Liver (tissue), 9 donors: ENCODE data around the gene PKD1. TPM values are rescaled to one million over a fixed set of nuclear protein-coding genes. Genes with fewer than 3 reads are reported as not detected.

Experiments
- DNase-seq: peaks from one replicate; pipeline ENCODE4 v3.0.0-alpha.2; 2017; ENCODE audit warnings: low spot score
- H3K27ac ChIP-seq, 2 donors: one replicate each; pipeline ENCODE4 v1.7.0; 2013; ENCODE audit warnings: inconsistent platforms in 2 of 2, low read length in 2 of 2, control low read depth in 1 of 2, low read depth in 1 of 2, mild to moderate bottlenecking in 1 of 2
- H3K27me3 ChIP-seq, 4 donors: one replicate each; pipeline versions ENCODE4 v1.6.1 to v1.7.0; 2013; ENCODE audit warnings: low read length in 3 of 4, inconsistent platforms in 1 of 4, mild to moderate bottlenecking in 1 of 4, moderate library complexity in 1 of 4; ENCODE audit not compliant: control insufficient read depth in 4 of 4, insufficient read depth in 4 of 4
- H3K36me3 ChIP-seq, 4 donors: one replicate each; pipeline versions ENCODE4 v1.6.1 to v1.7.0; 2013; ENCODE audit warnings: low read length in 3 of 4, mild to moderate bottlenecking in 3 of 4, low read depth in 1 of 4, moderate library complexity in 1 of 4; ENCODE audit not compliant: control insufficient read depth in 4 of 4, insufficient read depth in 3 of 4
- H3K4me1 ChIP-seq, 4 donors: one replicate each; pipeline versions ENCODE4 v1.6.1 to v1.7.0; 2013; ENCODE audit warnings: low read length in 3 of 4, mild to moderate bottlenecking in 3 of 4, moderate library complexity in 1 of 4; ENCODE audit not compliant: control insufficient read depth in 4 of 4, insufficient read depth in 4 of 4
- H3K4me3 ChIP-seq, 3 donors: one replicate each; pipeline versions ENCODE4 v1.6.1 to v1.7.0; 2013; ENCODE audit warnings: low read length in 3 of 3, control low read depth in 1 of 3, low read depth in 1 of 3, mild to moderate bottlenecking in 1 of 3
- H3K9ac ChIP-seq, 2 donors: one replicate each; pipeline ENCODE4 v1.7.0; 2013; ENCODE audit warnings: low read length in 2 of 2, mild to moderate bottlenecking in 2 of 2, moderate library complexity in 2 of 2, control low read depth in 1 of 2, low read depth in 1 of 2
- H3K9me3 ChIP-seq, 4 donors: one replicate each; pipeline versions ENCODE4 v1.6.1 to v1.7.0; 2013; ENCODE audit warnings: low read length in 3 of 4; ENCODE audit not compliant: control insufficient read depth in 4 of 4
- CTCF ChIP-seq: fragments of 150-350 bp; IDR thresholded peaks from 2 replicates; pipeline ENCODE4 v1.5.1; 2017; ENCODE audit warnings: improper control_type of control experiment, low read depth, low read length; ENCODE audit not compliant: missing input control
- EGR1 ChIP-seq, 2 donors: IDR thresholded peaks; 2 replicates each; pipeline ENCODE4 v1.6.1; 2016 to 2018; ENCODE audit warnings: antibody characterized with exemption in 2 of 2, low read depth in 2 of 2
- FOXA1 ChIP-seq: IDR thresholded peaks from 2 replicates; pipeline ENCODE4 v1.6.1; 2016; ENCODE audit warnings: antibody characterized with exemption
- GABPA ChIP-seq, 2 donors: IDR thresholded peaks in 1 of 2; conservative IDR thresholded peaks in 1 of 2; 2 replicates each; pipeline ENCODE4 v1.6.1; 2016; ENCODE audit warnings: antibody characterized with exemption in 2 of 2, mild to moderate bottlenecking in 1 of 2, moderate library complexity in 1 of 2
- HNF4A ChIP-seq, 2 donors: conservative IDR thresholded peaks; 2 replicates each; pipeline ENCODE4 v1.6.1; 2016; ENCODE audit warnings: antibody characterized with exemption in 2 of 2, mild to moderate bottlenecking in 2 of 2
- HNF4G ChIP-seq: IDR thresholded peaks from 2 replicates; pipeline ENCODE4 v1.6.1; 2016; ENCODE audit warnings: antibody characterized with exemption
- JUND ChIP-seq, 2 donors: IDR thresholded peaks; 2 replicates each; pipeline ENCODE4 v1.6.1; 2016; ENCODE audit warnings: antibody characterized with exemption in 2 of 2
- MAX ChIP-seq: IDR thresholded peaks from 2 replicates; pipeline ENCODE4 v1.6.1; 2016; ENCODE audit warnings: antibody characterized with exemption
- NR2F2 ChIP-seq: IDR thresholded peaks from 2 replicates; pipeline ENCODE4 v1.6.1; 2016; ENCODE audit warnings: antibody characterized with exemption
- REST ChIP-seq: IDR thresholded peaks from 2 replicates; pipeline ENCODE4 v1.6.1; 2016; ENCODE audit warnings: antibody characterized with exemption, mild to moderate bottlenecking
- RXRA ChIP-seq, 2 donors: IDR thresholded peaks; 2 replicates each; pipeline ENCODE4 v1.6.1; 2017 to 2018; ENCODE audit warnings: antibody characterized with exemption in 2 of 2, mild to moderate bottlenecking in 1 of 2
- SP1 ChIP-seq: IDR thresholded peaks from 2 replicates; pipeline ENCODE4 v1.6.1; 2018; ENCODE audit warnings: antibody characterized with exemption, mild to moderate bottlenecking
- ZBTB33 ChIP-seq: IDR thresholded peaks from 2 replicates; pipeline ENCODE4 v1.6.1; 2016; ENCODE audit warnings: antibody characterized with exemption
- WGBS: extraction: QIAGEN DNeasy Blood & Tissue Kit; methylation state at CpG from one replicate; pipeline ENCODE4 v1.1.7; 2013; 5-methylcytosine and 5-hydroxymethylcytosine counted together
- polyA plus RNA-seq, 2 donors: library from polyadenylated mRNA; stranded (reverse) in 1 of 2; unstranded in 1 of 2; fragments of 200-250 nt in 1 of 2; fragments of >200 nt in 1 of 2; fragmentation: Nextera tagmentation in 1 of 2; extraction: Ambion mirVana in 1 of 2; gene quantifications; one replicate each; pipeline versions ENCODE4 v1.2.1 to v1.2.3, GENCODE V29; 2013 to 2015
- total RNA-seq, 2 donors: library from RNA; depleted of rRNA; stranded (reverse); fragments of >200 nt; gene quantifications; one replicate each; pipeline ENCODE4 v1.2.3, GENCODE V29; 2014
- donor health status: healthy.
- donor health status: healthy.
- donor health status: healthy.
- donor health status: healthy.
- donor health status: healthy.

The PKD1 gene
- total and polyA plus RNA-seq, 4 donors: 8.0 to 58.4 (median 25.6) TPM

GRCh38 chr16:2170080-2170479 is 34.4 kb upstream of the PKD1 start:
- Histone ChIP-seq H3K4me3 (no peak overlapping the region), H3K9ac (no peak overlapping the region), H3K27ac (no peak overlapping the region), H3K9me3 (no peaks in the 10 kb centered on the region), H3K4me1 (peaks cover 9 to 25% (median 17%) of the 10 kb centered on the region in 4 donors), H3K27me3 (no peaks in the 10 kb centered on the region), H3K36me3 (peaks cover 9 to 47% (median 24%) of the 10 kb centered on the region in 4 donors)
- WGBS: 83% methylated on average over 18 of the region's 18 CpGs
- DNase-seq: no peak
- TF ChIP-seq REST (no peak), RXRA (IDR thresholded peaks at IDR 0.05) (no peak), CTCF (no peak), JUND (IDR thresholded peaks at IDR 0.05) (no peak), HNF4A (conservative IDR thresholded peaks at IDR 0.05) (no peak), NR2F2 (no peak), EGR1 (IDR thresholded peaks at IDR 0.05; ENCODE audit: low read depth in 2 of 2) (no peak), FOXA1 (no peak), ZBTB33 (no peak), SP1 (no peak)

- no peak for DNase-seq
- Histone ChIP-seq H3K9ac (no peak overlapping the region), H3K27ac (no peak overlapping the region), H3K4me3 (no peak overlapping the region), H3K9me3 (no peaks in the 10 kb centered on the region), H3K36me3 (peaks cover 0 to 22% (median 7%) of the 10 kb centered on the region in 4 donors), H3K27me3 (no peaks in the 10 kb centered on the region), H3K4me1 (peaks cover 12 to 33% (median 22%) of the 10 kb centered on the region in 4 donors)
- WGBS: 71% methylated on average over 18 of the region's 18 CpGs
- no peak for TF ChIP-seq GABPA (IDR thresholded peaks at IDR 0.05 in 1 of 2, conservative IDR thresholded peaks at IDR 0.05 in 1 of 2)
- no peak for TF ChIP-seq HNF4G
- TF ChIP-seq MAX: no peak
- no peak for TF ChIP-seq REST
These were observed 31.5 kb upstream of the PKD1 start for GRCh38 chr16:2167068-2167638.
